Hepatic stellate cell (primary cell): ENCODE data around the gene SGIP1.
"Not testable (repeated sequence)": the region's sequence is repeated elsewhere in the genome, so short reads cannot be mapped to it uniquely, and the experiment has no call there.

Experiments used
- DNase-seq: peaks from one replicate; pipeline ENCODE4 v3.0.0; 2011; ENCODE audit warnings: low spot score

The SGIP1 gene

DNA sequence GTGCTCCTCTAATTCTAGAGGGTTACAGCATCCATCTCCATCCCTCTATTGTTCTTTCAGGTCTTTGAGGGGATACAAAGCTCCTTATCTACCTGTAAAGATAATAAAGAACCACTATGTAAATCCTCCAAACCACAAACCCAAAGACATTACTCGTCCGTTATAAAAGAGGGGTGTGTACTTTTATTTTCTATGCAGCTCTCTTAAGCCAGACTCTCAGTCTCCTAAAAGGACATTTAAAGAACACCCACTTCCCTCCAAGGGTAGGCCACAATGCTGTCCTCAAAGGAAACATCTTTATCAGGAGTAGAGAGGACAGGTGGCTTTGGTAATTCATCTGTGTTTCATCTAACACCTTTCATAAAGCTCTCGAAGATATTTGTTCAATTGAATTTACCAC lies 150.4 kb downstream of the SGIP1 start:
- no peak for DNase-seq

DNA sequence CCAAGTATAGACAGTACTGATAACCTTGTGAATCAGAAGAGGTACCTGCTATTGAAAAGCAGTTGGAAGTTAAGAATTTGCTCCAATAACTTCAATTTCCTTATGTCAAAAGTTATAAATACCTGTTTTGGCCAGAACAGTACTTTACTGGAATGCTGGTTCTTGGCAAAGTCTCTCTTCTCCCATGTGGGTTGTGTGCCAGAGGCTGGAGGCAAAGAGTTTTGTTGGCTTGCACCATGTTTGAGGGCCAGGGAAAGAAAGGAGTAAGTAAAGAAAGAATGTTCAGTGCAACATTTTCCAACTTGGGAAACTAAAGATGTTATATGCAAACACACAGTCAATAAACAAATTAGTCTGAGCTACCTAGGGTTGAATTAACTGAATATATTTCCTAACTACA lies 151.3 kb downstream of the SGIP1 start:
- no peak for DNase-seq

DNA sequence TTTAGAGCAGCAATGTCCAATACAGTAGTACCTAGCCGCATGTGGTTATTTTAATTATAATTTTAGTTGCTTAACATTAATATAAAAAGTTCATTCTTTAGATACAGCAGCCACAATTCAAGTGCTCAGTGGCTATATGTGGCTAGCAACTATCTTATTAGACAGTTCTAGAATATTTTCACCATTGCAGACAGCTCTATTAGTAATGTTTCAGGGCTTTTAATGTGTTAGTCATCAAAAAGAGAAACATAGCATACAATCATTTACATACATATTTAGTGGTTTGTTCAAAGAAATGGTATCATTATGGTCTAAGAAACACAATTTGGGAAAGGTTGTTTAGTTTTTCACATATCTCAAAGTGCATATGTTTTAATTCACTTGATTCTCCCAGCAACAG lies 151.7 kb downstream of the SGIP1 start:
- DNase-seq = no peak

DNA sequence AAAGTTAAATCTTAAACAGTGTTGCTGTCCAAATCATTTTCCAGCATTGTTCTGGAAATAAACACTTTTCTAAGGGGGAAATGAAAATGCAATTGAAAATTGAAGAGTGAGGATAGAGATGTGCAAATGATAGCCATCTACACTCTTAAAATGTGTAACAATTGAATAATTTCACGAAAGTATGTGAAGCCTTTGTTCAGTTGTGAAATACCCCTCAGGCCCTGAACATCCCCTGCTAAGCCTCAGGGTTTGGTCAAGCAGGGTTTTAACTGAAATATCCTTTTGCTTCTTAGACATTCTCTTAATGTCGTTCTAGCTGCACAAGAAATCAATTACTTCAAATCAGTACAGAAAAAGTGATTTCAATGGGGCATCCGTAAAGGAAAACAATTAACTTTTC lies 152.5 kb downstream of the SGIP1 start:
- DNase-seq = no peak

DNA sequence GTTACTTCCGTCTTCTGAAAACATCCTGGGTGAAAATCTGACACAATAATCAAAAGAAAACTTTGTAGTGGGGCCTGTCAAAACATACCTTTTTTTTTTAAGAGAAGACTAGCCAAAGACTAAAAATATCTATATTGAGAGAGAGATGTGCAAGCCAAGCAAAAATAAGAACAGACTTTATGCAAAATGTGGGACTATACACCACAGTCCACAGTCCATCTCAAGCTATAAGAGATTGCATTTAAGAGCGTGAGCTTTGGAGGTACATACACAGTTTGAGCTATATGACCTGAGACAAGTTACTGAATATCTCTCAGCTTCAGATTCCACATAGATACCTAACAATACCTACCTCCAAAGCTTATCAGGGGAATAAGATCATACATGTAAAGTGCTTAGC lies 153.4 kb downstream of the SGIP1 start:
- no peak for DNase-seq

DNA sequence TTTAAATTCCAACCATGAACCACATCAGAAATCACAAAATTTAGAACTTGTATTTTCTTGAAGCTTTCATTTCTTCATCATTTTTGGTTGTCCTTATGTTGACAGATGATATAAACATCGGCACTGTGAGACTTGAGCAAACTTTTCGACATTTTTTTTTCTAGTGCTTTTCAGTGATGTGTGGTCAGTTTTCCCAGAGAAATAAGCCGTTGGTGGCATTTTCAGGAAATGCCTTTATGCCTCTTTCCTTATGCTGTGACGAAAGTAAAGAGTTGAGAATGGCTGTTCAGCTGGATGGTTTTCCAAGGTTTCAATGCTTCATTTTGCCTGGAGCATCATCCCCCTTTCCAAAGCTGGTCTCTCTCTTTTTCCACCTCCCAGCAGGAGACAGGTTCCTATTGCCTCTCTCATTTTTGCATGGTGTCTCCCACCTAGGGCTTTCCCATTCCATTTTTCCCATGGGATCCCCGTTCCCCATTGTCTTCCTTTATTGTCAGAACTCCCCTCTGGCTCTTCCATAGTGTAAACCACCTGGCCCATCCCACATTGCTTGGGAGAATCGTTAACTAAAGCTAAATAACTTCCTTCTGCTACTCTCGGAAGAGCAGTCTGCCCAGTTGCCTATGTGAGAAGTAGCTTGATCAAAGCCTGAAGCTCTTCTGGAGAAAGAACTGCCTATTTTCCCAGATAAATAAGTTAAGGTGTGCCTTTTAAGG lies 156.9 kb downstream of the SGIP1 start:
- no peak for DNase-seq

DNA sequence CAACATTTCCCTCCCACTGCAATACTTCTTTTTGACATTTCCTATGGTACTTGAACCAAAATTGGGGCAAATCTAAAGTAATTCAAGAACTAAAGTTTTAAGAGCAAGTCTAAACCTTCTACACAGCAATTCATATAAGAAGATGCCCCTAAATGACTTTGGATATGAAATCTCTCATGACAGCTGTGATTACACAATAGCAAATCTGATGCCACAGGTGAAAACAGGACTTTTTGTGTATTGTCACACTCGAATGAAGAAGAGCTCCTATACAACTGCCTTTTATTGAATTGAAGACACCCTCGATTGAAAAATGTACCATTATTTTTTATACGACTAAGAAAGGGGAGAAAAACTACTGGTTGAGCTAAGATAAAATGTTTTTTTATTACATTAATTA lies 158.7 kb downstream of the SGIP1 start:
- no peak for DNase-seq

DNA sequence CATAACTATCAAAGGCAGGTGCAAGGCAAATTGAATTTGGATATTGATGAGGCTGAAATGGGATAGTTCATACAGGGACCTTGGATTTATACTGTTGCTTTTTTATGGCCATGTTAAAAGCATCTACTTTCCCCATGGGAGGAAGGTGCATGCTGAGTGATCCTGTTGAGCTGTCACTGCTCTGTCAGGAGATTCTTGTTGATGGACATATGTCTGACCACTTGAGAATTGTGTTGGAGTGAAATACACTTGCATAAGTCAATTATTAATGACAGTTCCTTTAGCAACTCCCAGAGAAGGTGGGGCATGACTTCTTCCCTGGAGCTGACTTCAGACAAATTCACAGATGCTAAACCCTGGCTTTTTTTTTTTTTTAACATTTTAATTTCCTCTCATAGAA lies 159.9 kb downstream of the SGIP1 start:
- no peak for DNase-seq

DNA sequence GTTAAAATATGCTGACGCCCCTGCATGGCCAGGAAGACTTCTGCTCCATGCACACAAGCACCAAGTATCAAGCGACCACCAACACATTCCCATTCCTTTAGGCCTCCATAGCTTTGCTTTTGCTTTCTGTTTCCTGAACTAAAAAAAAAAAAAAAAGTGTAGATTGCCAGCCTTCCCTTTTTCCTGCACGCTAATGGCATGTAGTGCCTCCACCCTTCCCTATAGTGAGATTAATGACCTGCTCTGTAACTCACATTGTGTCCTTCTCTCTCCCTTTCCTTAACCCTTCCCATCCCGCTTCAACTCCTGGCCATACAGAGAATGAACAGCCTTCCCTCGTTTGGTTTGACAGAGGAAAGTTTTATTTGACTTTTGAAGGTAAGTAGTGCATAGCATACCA lies 161.2 kb downstream of the SGIP1 start:
- DNase-seq = no peak

DNA sequence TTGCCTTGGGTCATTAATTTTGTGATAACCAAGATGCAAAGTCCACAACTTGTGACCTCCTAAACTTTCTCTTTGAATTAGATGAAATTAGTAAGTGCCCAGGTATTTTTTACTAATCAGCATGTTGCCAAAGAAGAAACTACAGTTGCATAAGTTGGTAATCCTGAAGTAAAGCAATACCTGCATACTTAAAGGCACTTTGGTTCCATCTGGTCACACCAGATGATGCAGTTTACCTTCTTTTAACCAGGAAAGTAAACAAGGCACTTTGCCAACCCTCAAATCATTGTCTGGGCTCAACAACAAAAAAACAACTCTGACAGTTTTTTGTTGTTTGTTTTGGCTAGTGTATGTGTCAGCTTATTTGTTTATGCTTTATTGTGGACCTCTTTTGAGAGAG lies 162.8 kb downstream of the SGIP1 start:
- no peak for DNase-seq

DNA sequence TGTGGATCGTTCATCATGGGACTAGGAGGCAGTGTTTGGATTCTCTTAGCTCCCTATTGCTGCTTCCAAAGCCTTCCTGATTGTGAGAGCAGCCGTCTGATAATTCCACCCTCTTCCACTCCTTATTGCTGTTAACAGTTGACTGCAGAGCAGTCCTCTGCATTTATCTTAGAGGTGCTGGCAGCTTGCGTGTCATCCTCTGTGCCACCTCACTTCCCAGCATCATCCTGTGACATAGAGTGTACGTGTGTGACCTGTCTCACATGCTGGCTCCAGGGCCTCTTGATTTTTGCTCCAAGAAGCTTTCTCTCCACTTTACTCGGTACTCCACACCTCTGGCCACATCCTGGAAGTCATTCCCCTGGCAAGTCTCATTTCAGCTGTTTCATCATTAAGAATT lies 165.3 kb downstream of the SGIP1 start:
- no peak for DNase-seq

DNA sequence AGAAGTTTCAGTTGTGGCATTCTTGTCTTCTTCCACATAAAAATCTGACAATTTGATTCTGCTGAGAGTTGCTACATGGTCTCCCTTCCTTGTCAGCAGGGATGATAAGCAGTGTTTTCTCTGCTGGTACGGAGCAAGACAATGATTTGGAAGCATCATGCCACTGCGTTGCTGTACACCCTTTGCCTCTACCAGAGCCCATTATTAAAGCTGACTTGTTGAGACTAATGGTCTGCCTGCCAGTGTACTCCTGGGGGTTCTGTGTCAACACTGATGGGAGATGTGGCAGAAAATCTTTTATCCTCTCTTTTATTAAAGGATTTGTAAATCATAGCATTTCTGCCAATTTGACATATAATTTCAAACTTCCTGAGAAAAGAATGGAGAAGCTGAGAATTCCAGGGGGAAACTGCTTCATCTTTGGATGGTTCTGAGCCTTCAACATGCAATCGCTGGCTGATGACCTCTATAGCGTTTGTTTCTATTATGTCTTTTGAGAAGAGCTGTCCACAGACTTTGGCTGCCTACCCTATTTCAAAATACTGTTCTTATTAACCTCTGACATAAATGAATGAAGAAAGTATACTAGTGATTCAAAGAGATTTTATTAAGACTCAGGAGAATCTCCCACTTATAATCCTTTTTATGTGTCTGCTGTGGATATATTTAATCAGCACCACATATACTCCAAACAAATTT lies 170.4 kb downstream of the SGIP1 start:
- no peak for DNase-seq

DNA sequence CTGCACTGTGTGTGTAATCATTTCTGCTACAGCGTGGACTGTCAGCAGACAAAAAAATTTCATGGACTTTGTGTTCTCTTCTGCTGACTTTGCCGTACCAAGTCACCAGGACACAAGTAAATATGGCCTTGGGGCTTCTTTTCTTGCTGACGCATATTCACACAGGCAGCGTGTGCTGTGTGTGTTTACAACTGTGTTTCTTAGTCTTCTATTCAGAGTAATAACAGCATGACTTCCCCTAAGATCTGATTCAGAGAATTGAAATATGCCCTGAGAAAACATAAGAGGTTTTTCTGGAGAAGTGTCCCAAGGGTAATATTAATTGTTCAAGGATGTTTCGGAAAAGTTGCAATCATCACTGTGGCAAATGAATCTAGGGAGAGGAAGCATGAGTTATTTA lies 171.2 kb downstream of the SGIP1 start:
- DNase-seq = no peak

DNA sequence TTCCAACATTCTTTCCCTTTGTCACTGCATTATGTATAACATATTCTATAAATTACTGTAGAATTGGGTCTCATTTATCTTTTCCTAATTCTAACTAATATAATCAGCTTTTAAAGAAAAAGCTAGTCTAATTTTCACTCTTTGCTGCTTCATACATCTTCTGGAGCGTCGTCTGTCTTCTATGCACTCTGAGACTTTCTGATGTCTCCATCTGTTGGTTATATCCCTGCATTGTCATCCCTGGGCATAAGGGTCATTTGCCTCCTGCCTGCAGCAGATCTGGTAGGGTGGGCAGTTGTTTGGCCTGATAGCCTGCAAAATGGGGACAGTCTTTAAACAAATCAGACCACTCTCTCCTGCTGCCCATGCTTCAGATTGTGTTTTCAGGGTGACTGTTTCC lies 177.5 kb downstream of the SGIP1 start:
- no peak for DNase-seq

DNA sequence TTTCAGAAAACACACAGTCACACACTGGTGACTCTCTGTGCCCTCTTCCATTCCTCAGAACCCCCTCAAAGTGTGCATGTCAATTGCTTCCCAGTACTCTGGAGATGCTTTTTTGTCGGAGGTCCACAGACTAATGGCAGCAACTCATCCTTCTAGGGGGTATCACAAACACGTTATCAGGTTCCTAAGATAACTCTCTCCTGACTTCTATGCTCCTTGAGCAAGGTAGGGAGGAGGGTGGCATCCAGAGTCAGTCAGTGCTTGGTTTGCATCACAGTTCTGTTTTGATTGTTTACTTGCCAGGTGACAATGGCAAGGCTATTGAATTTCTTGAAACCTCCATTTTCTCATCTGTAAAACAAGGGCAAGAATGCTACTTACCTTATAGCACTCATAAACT lies 178.9 kb downstream of the SGIP1 start:
- DNase-seq = no peak

DNA sequence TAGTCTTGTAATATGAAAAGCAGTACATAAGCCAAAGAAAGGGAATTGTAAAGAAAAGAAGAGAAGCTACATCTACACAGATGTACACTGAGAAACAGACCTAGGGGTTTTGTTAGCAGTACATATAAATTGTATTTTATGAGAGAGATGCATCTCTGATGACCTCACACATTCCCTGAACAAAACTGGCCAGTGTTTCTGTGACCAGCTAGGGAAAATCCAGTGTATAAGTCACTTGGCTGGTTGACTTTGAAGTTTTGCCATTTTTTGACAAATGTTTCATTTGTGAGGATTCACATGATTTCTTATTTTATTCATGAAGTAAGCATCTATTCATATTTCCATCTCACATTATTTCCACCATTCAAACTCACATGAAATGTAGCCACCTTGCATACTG lies 190.0 kb downstream of the SGIP1 start:
- no peak for DNase-seq

DNA sequence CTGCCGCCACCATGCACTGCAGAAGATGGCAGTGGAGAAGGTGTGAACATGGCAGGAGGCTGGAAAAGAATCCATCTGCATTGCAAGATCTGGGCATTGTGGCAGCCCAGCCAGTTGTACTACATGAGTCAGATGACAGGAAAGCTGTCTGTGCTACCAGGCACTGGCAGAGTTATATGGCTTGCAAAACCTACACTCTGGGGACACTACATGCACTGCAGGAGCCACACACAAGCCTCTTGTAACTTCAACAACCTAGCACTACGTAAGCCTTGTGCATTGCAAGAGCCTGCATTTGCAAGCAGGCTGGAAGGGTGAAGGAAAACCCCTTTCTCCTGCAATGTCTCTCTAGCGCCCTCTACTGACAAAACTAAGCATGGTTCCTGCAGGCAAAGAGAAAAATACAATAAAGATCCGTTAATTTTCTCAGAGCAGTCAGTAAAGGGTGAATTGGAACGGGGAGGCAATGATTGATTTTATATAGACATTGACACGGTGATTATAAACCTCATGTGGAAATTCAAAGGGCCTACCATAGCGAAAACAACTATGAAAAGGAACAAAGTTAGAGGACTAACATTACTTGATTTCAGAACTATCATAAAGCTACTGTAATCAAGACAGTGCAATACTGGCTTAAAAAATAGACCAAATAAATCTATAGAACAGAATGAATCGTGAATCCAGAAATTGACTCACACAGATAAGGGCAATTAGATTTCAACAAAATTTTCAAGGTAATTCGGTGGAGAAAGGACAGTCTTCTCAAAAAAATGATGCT lies 192.1 kb downstream of the SGIP1 start:
- DNase-seq = peak; percentile 11

DNA sequence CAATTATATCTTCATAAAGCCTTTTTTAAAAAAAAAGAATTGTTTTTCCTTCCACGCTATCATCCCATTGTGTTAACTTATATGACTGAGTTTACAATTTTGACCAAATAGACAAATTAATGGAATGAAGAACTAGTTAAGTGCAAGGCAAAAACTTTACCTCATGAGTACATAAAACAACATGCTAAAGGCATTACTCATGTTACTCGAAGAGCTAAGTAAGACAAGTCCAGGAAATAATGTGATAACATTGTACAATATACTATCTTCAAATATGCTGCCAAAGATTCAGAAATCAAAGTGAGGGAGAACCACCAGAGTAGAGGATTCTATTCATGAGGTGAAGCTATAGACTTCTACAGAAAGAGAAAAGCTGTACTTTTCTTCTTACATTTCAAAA lies 194.1 kb downstream of the SGIP1 start:
- no peak for DNase-seq

DNA sequence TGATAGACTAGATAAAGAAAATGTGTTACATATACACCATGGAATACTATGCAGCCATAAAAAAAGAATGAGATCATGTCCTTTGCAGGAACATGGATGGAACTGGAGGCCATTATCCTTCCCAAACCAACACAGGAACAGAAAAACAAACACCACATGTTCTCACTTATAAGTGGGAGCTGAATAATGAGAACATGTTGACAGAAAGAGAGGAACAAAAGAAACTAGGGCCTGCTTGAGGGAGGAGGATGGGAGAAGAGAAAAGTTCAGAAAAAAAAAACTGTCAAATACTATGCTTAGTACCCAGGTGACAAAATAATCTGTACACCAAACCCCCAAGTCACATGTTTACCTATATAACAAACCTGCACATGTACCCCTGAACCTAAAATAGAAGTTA lies 194.8 kb downstream of the SGIP1 start:
- DNase-seq = not testable (repeated sequence)

DNA sequence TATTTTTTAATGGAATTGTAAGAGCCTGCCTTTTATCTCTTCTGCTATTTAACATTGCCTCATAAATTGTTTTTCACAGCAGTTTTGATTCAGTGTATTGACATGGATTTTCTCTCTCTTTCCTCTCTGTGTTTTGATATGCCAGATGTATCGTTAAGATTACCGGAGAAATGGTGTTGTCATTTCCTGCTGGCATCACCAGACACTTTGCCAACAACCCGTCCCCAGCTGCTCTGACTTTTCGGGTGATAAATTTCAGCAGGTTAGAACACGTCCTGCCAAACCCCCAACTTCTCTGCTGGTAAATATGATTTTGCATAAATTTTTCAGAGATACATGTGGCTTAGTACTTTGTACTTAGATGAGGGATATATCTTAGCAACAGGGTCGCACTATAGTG lies 195.2 kb downstream of the SGIP1 start:
- no peak for DNase-seq

DNA sequence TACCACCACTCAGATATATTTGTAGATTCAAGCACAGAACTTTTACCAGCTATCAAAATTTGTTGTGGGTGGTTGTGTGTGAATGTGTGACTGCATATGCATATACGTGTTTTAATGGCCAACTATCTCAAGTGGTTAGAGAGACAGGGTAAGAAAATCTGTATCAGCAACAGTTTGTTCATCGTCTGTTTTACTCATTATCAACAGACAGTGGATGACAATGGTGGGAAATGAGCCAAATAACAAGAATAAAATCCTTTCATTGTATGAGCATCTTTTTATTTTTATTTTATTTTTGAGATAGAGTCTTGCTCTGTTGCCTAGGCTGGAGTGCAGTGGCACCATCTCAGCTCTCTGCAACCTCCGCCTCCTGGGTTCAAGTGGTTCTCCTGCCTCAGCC lies 195.6 kb downstream of the SGIP1 start:
- no peak for DNase-seq

DNA sequence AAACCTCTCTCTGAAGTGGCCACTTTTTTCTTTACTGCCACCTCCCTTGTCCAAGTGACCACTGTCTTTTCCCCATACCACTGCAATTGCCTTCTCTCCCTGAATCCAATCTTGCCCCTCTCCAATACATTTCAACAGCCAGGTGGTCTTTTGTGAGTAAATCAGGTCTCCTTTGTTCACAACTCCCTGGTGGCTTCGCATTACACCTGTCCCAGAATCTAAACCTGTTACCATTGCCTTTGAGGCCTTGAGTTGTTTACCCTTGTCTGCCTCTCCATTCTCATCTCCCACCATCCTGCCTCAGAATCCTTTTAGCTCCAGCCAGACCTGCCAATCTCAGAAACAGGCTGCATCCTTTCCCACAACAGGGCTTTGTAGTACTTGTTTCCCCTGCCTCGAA lies 196.5 kb downstream of the SGIP1 start:
- DNase-seq = no peak

DNA sequence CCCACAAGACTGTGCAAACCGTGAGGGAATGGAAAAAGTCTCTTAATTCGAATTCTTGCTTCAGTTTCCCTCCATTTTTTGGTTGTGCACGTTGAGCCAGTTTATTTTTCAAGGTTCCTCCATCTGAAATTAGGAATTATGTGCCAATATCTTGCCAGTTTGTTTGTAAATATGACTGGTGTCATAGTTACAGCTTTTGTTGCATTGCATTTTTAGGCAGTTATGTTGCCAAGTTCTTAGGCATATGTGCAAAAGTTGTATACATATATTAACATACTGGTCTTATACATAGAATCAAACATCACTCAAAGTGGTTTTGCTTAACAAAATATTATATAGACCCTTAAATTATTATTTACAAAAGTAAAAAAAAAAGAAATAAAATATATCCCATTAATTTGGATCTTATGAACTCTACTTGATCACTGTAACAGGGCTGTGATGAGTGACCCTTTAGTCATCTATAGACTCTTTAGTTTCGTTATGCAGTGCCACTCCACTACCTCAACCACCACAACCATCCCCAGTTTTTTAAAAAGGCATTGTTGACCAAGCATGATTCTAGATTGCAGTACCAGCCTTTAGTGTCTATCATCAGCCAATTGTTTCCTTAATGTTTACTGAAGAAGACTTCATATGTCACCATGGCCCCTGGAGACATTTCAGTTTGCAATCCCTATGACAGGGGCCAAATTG lies 197.4 kb downstream of the SGIP1 start:
- DNase-seq = no peak
